LHCN-M2 (cell line): ENCODE data around the gene RAPGEF5. TPM values are rescaled to one million over a fixed set of nuclear protein-coding genes. Genes with fewer than 3 reads are reported as not detected.

Source experiments
- DNase-seq: peaks from one replicate; pipeline ENCODE4 v3.0.0-alpha.2; 2012; ENCODE audit warnings: low read depth
- total RNA-seq: library from RNA; depleted of rRNA; stranded (reverse); fragments of >200 nt; gene quantifications from 2 replicates; pipeline ENCODE4 v1.2.3, GENCODE V29; 2014

RAPGEF5 gene
- total RNA-seq, 1 experiment from 2014 or later = 0.06 TPM

- no peak for DNase-seq
These were observed 39.3 kb downstream of the RAPGEF5 start for GRCh38 chr7:22317632-22318031.

GRCh38 chr7:22316914-22317313 lies 40.0 kb downstream of the RAPGEF5 start:
- no peak for DNase-seq

- no peak for DNase-seq
These were observed 49.1 kb downstream of the RAPGEF5 start for GRCh38 chr7:22307816-22308215.

- no peak for DNase-seq
These were observed 51.2 kb downstream of the RAPGEF5 start for GRCh38 chr7:22305706-22306105.

GRCh38 chr7:22302951-22303423 lies 54.0 kb downstream of the RAPGEF5 start:
- peak; percentile 1 for DNase-seq

- no peak for DNase-seq
These were observed 54.8 kb downstream of the RAPGEF5 start for GRCh38 chr7:22302193-22302592.

- no peak for DNase-seq
These were observed 55.2 kb downstream of the RAPGEF5 start for GRCh38 chr7:22301790-22302189.

GRCh38 chr7:22300839-22301238 lies 56.1 kb downstream of the RAPGEF5 start:
- DNase-seq = no peak

GRCh38 chr7:22296916-22297315 lies 60.0 kb downstream of the RAPGEF5 start:
- DNase-seq = no peak

- DNase-seq = no peak
These were observed 60.7 kb downstream of the RAPGEF5 start for GRCh38 chr7:22296265-22296566.

GRCh38 chr7:22295402-22296264 lies 61.3 kb downstream of the RAPGEF5 start:
- peak; percentile 2 for DNase-seq

GRCh38 chr7:22292531-22292930 lies 64.4 kb downstream of the RAPGEF5 start:
- DNase-seq = no peak

GRCh38 chr7:22291977-22292376 lies 65.0 kb downstream of the RAPGEF5 start:
- no peak for DNase-seq

- no peak for DNase-seq
These were observed 68.8 kb downstream of the RAPGEF5 start for GRCh38 chr7:22288202-22288601.

GRCh38 chr7:22287412-22287811 lies 69.5 kb downstream of the RAPGEF5 start:
- no peak for DNase-seq

- no peak for DNase-seq
These were observed 70.5 kb downstream of the RAPGEF5 start for GRCh38 chr7:22286436-22286835.

- DNase-seq = no peak
These were observed 75.5 kb downstream of the RAPGEF5 start for GRCh38 chr7:22281481-22281880.

GRCh38 chr7:22280031-22280430 lies 76.9 kb downstream of the RAPGEF5 start:
- no peak for DNase-seq

- no peak for DNase-seq
These were observed 78.3 kb downstream of the RAPGEF5 start for GRCh38 chr7:22278660-22279059.

- no peak for DNase-seq
These were observed 79.6 kb downstream of the RAPGEF5 start for GRCh38 chr7:22277375-22277774.

GRCh38 chr7:22275661-22276060 lies 81.3 kb downstream of the RAPGEF5 start:
- no peak for DNase-seq

GRCh38 chr7:22271311-22271710 lies 85.6 kb downstream of the RAPGEF5 start:
- no peak for DNase-seq

- DNase-seq = no peak
These were observed 86.6 kb downstream of the RAPGEF5 start for GRCh38 chr7:22270371-22270770.

GRCh38 chr7:22269963-22270362 lies 87.0 kb downstream of the RAPGEF5 start:
- no peak for DNase-seq
